Keratinocyte (primary cell): ENCODE results near the gene MCM5.

Source experiments
- CTCF ChIP-seq, 3 experiments: IDR thresholded peaks in 1 of 3; conservative IDR thresholded peaks in 1 of 3; optimal IDR thresholded peaks in 1 of 3; 2 replicates in 2 of 3; 3 replicates in 1 of 3; pipeline versions ENCODE3 to v1.5.1; 2011; ENCODE audit warnings: low read length in 3 of 3, mild to moderate bottlenecking in 3 of 3, moderate library complexity in 2 of 3, control low read depth in 1 of 3, inconsistent platforms in 1 of 3; ENCODE audit not compliant: insufficient read depth in 2 of 3; ENCODE audit errors: extremely low read depth in 1 of 3
- EZH2 ChIP-seq: IDR thresholded peaks from one replicate; pipeline ENCODE4 v1.6.1; 2012; ENCODE audit warnings: inconsistent platforms, mild to moderate bottlenecking, low read length, moderate library complexity

- TF ChIP-seq CTCF (optimal IDR thresholded peaks at IDR 0.05 in 1 of 3, IDR thresholded peaks at IDR 0.05 in 1 of 3, conservative IDR thresholded peaks at IDR 0.05 in 1 of 3; ENCODE audit: extremely low read depth in 1 of 3, insufficient read depth in 2 of 3, low read length in 3 of 3) (no peak), EZH2 (no peak)
Measured at GRCh38 chr22:35458547-35459422, 58.8 kb downstream of the MCM5 start.
